Measurements from ENCODE around the gene NECTIN1. TPM values are rescaled to one million over a fixed set of nuclear protein-coding genes. Genes with fewer than 3 reads are reported as not detected.

The NECTIN1 gene
- total RNA-seq, 1 experiment from 2014 or later: 23.8 TPM

DNA sequence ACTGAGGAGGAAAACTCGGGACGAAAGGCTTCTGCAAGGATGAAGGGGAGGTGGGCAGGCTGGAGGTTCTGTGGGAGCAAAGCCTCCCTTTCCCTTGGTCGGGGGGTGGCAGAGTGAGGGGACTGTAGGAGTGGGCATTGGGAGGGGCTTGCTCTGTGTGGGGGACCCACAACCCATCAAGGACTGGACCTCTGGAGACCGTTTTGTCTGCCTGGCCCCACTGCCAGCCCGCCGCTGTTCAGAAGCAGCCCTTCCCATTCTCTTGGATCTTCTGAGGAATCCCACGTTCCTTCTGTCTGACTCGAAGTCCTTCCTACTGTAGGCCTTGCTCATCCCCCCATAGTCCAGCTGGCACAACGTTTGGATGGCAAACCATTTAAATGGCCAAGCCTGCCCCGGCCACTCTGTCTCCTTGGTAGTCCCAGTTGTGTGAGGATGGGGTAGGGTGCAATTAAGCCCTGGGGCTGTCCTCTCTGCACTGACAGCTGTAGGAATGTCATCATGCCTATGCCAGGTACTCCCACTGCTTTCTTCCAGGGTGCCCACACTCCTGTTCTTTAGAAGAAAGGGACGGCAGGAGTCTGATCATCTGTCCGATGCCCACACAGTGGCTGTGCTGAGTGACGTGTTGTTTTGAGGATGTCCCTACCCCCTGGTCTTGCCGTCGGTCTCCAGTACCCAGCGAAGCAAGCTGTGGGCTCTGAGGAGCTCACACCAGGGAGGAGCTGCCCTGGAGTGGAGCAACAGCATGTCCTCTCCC lies 17.0 kb upstream of the NECTIN1 start:
- Histone ChIP-seq H3K9me3 (ENCODE audit: control insufficient read depth in 1 of 2, insufficient read depth in 1 of 2, low read depth in 1 of 2, low read length in 2 of 2) (no peaks in the 10 kb centered on the region), H3K9me2 (ENCODE audit: insufficient read depth) (no peaks in the 10 kb centered on the region), H3K4me3 (replicated peaks in 1 of 2; ENCODE audit: low read depth in 1 of 2, low read length in 2 of 2) (no peak overlapping the region), H4K20me1 (ENCODE audit: insufficient read depth) (no peaks in the 10 kb centered on the region), H3K4me1 (ENCODE audit: control insufficient read depth in 1 of 2, insufficient read depth in 2 of 2, low read length in 2 of 2) (peaks cover 0 to 10% of the 10 kb centered on the region in 2 experiments; a peak in 2 of 4 replicates), H2AFZ (ENCODE audit: low read depth, low read length, poor library complexity, severe bottlenecking) (no peak overlapping the region), H3K27me3 (ENCODE audit: insufficient read depth, low read length) (no peaks in the 10 kb centered on the region), H3K36me3 (ENCODE audit: control insufficient read depth in 1 of 2, insufficient read depth in 2 of 2, low read length in 2 of 2) (no peaks in the 10 kb centered on the region), H3K27ac (ENCODE audit: low read depth, low read length) (no peak overlapping the region), H3K79me2 (ENCODE audit: insufficient read depth, low read length) (no peaks in the 10 kb centered on the region), H3K4me2 (ENCODE audit: low read length) (no peak overlapping the region), H3K9ac (ENCODE audit: low read length) (no peak overlapping the region)
- TF ChIP-seq ZNF274 (IDR thresholded peaks at IDR 0.05; ENCODE audit: low read depth, low read length) (no peak), SRF (IDR thresholded peaks at IDR 0.05; ENCODE audit: low read depth) (no peak), ELF1 (IDR thresholded peaks at IDR 0.05; ENCODE audit: borderline replicate concordance, low read depth) (no peak), JUND (IDR thresholded peaks at IDR 0.05) (no peak), EGR1 (IDR thresholded peaks at IDR 0.05; ENCODE audit: low read depth) (no peak), CBX3 (IDR thresholded peaks at IDR 0.05; ENCODE audit: low read depth) (no peak), SIN3A (IDR thresholded peaks at IDR 0.05; ENCODE audit: low read depth) (no peak), SP1 (IDR thresholded peaks at IDR 0.05; ENCODE audit: low read depth) (no peak), POLR2A (IDR thresholded peaks at IDR 0.05; ENCODE audit: borderline replicate concordance, extremely low read depth, insufficient read depth, insufficient read length) (no peak), EZH2 (IDR thresholded peaks at IDR 0.05) (no peak)
- TF ChIP-seq, protein P1, sequence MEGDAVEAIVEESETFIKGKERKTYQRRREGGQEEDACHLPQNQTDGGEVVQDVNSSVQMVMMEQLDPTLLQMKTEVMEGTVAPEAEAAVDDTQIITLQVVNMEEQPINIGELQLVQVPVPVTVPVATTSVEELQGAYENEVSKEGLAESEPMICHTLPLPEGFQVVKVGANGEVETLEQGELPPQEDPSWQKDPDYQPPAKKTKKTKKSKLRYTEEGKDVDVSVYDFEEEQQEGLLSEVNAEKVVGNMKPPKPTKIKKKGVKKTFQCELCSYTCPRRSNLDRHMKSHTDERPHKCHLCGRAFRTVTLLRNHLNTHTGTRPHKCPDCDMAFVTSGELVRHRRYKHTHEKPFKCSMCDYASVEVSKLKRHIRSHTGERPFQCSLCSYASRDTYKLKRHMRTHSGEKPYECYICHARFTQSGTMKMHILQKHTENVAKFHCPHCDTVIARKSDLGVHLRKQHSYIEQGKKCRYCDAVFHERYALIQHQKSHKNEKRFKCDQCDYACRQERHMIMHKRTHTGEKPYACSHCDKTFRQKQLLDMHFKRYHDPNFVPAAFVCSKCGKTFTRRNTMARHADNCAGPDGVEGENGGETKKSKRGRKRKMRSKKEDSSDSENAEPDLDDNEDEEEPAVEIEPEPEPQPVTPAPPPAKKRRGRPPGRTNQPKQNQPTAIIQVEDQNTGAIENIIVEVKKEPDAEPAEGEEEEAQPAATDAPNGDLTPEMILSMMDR (IDR thresholded peaks at IDR 0.05 in 2 of 3, conservative IDR thresholded peaks at IDR 0.05 in 1 of 3; ENCODE audit: borderline replicate concordance in 1 of 3, insufficient read depth in 1 of 3, low read depth in 2 of 3, low read length in 2 of 3): no peak
- CTCF ChIA-PET: interaction anchor here (0.7 kb wide), 1 partner anchor 8 kb away, joined by 5 read pairs; no protein-coding TSS in a partner anchor
- ATAC-seq: no peak
- RAD21 ChIA-PET (ENCODE audit: low non-redundant PET in 1 of 2, low total read pairs in 2 of 2, uncharacterized antibody in 2 of 2, unreplicated experiment in 2 of 2): no interaction called here
- intact Hi-C loops (cut with micrococcal nuclease): no loop called here
- no TSS peak for BruUV-seq (replicated peaks)
- POLR2A ChIA-PET: no interaction called here
- no peak for DNase-seq (ENCODE audit: low read depth, low spot score)

Measured in HCT116 (cell line).